Measurements from ENCODE around the gene SH3BGRL3. TPM values are rescaled to one million over a fixed set of nuclear protein-coding genes. Genes with fewer than 3 reads are reported as not detected.

SH3BGRL3 gene
- total RNA-seq, 4 donors from 2014 or later = 42.4 to 124 (median 82.4) TPM

DNA sequence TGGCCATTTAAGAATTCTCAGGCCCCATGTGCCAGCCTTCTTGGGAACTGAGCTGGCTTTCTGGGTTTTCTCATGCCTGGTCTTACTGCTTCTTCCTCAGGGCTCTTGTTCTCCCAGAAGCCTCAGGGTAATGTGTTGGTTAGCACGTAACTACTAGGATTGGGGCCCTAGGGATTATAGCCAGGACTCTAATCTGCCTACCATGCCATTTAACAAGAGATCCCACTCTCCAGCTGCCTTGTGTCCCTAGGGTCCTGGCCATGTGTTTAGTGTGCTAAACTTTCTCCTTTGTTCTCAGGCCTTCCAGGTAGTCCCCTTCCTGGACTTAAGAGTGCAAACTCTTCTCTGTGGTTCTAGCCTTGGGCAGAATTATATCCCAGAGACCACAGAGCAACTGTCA is 2.2 kb upstream of the SH3BGRL3 start:
- no peak for DNase-seq (ENCODE audit: low spot score)
- ATAC-seq (ENCODE audit: low FRiP score) = no peak
- TF ChIP-seq CTCF (IDR thresholded peaks at IDR 0.05) = no peak

- no peak for TF ChIP-seq CTCF (IDR thresholded peaks at IDR 0.05)
- ATAC-seq (ENCODE audit: low FRiP score) (no peak), DNase-seq (ENCODE audit: low spot score) (no peak)
Measured at GRCh38 chr1:26278303-26278702, 1.6 kb upstream of the SH3BGRL3 start.

DNA sequence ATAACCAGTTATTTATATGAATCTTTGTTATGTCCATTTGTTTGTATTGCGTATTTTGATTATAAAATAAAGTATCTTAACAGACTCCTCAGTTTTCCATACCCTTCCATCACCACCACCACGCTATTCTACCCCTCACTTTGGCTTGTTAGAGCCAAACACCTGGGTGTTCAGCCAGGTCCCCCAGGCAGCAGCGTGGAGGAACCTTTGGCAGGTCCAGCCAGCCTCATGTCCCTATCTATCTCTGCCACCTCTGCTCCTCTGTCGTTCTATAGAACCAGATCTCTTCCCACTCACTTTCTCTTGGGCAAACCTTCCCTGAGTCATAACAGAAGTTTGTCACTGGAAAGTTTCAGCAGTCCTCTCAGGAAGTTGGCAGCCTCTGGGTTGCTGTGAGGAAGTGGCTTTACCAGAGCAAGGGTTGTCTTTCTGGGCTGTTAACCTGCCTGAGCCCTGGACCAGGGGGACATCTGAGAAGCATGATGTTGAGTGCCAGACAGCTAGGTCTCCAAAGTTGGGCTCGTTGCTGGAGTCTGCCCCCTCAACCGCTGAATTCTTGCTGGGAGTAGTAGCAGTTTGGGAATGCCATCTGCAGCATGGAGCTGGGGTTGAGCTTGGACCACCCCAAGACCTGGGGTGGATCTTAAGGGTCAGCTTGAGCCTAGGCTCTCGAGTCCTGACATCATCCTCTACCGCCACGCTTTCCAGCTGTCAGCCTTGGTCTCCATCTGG is 996 bp upstream of the SH3BGRL3 start:
- no peak for DNase-seq (ENCODE audit: low spot score)
- no peak for ATAC-seq (ENCODE audit: low FRiP score)
- no peak for TF ChIP-seq CTCF (IDR thresholded peaks at IDR 0.05)

DNA sequence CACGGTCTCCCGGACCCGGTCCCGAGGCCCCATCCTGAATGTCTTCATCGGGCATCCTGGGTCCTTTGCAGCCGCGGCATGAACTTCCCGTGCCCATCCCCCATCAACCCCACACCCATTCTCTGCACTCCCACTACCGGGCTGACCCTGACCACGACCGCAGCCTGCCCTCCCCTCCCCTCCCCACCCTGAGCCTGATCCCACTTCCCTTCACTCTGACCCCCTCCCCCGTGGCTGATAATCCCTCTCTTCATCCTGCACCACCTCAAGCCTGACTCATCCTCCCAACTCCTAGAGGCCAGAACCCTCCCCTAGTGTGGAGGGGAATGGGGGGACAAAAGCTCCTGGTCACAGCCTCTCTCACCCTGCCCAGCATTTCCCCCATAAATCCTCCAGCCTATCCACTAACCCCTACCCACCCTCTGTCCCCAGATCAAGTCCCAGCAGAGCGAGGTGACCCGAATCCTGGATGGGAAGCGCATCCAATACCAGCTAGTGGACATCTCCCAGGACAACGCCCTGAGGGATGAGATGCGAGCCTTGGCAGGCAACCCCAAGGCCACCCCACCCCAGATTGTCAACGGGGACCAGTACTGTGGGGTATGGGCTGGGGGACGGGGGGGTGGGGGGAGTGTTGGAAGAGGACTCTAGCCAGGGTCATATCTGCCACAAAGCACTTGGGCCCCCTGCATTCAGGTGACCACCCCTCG is 602 bp downstream of the SH3BGRL3 start:
- no peak for DNase-seq (ENCODE audit: low spot score)
- no peak for ATAC-seq (ENCODE audit: low FRiP score)
- no peak for TF ChIP-seq CTCF (IDR thresholded peaks at IDR 0.05)

DNA sequence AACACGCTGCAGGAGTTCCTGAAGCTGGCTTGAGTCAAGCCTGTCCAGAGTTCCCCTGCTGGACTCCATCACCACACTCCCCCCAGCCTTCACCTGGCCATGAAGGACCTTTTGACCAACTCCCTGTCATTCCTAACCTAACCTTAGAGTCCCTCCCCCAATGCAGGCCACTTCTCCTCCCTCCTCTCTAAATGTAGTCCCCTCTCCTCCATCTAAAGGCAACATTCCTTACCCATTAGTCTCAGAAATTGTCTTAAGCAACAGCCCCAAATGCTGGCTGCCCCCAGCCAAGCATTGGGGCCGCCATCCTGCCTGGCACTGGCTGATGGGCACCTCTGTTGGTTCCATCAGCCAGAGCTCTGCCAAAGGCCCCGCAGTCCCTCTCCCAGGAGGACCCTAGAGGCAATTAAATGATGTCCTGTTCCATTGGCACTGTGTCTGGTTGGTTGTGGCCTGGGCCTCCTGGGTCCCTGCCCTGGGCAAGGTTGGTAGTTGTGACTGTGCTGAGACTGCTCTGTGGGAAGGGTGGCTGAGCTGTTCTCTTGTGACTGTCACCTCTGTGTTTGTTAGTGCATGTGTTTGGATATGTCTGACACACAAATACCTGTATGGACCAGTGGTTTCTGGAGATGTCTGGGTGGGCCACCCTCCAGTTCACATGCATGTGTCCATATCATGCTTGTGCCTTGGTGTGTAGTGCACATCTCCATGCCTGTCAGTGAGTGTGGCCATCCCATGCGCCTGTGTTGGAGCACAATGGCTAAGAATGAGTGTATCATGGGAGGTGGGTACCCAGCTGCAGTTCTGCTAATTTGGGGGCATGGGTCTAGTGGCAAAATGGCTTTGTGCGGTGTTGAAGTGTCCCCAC is 1.4 kb downstream of the SH3BGRL3 start:
- ATAC-seq (ENCODE audit: low FRiP score) (no peak), DNase-seq (ENCODE audit: low spot score) (no peak)

DNA sequence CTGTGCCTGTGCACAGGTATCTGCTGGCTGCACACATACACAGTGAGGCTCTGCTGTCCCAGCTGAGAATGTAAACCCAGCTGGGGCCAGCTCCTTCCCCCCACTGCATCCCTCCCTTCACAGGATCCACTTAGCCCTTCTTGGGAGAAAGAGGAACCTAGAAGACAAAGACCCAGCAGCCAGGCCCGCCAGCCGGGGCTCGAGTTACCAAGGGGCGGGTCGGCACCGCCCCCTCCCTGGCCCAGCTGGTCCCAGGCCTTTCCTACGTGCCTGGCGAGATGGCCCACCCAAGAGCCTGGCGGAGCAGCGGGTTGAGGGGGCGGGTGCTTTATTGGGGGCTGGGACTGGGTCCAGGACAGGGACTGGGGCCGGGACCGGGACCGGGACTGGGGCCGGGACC is 2.1 kb downstream of the SH3BGRL3 start:
- DNase-seq (ENCODE audit: low spot score) = no peak
- TF ChIP-seq CTCF (IDR thresholded peaks at IDR 0.05) = no peak
- ATAC-seq (ENCODE audit: low FRiP score) = no peak

More for the DNA sequence above, 1.4 kb downstream of the SH3BGRL3 start:
- TF ChIP-seq CTCF (IDR thresholded peaks at IDR 0.05) = no peak
